Measurements from ENCODE around the gene NKAIN4. TPM values are rescaled to one million over a fixed set of nuclear protein-coding genes. Genes with fewer than 3 reads are reported as not detected.

Gene NKAIN4
- total RNA-seq, 1 experiment from 2014 or later: not detected

DNA sequence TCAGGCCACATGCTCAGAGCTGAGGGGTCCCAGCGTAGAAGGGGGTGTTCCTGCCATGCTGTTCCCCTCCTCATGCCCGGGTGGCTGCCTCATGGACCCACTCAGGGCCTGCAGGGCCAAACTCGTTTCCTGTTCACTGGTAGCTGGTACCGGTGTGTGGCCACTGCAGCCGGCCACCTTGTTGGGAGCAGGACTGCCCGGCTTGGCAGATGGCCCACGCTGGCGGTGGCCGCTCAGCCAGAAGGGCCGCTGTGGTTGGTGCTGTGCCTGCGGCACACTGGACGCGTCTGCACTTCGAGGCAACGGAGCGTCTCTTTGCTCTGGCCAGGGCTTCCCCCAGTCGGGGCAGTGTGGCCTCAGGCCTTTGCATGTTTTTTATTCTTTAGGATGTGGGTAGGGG lies 28.7 kb upstream of the NKAIN4 start:
- Histone ChIP-seq H3K27ac (ENCODE audit: low read depth, low read length, poor library complexity, severe bottlenecking) (no peak overlapping the region), H3K4me1 (ENCODE audit: insufficient read depth, low read length, poor library complexity, severe bottlenecking) (no peaks in the 10 kb centered on the region), H3K27me3 (replicated peaks; ENCODE audit: insufficient read depth, low read depth, low read length, poor library complexity) (no peaks in the 10 kb centered on the region), H3K4me3 (ENCODE audit: low read depth, low read length, poor library complexity, severe bottlenecking) (no peak overlapping the region), H3K9me3 (ENCODE audit: low read depth, low read length, poor library complexity, severe bottlenecking) (no peaks in the 10 kb centered on the region), H3K36me3 (ENCODE audit: insufficient read depth, low read length, poor library complexity, severe bottlenecking) (peaks cover 27% of the 10 kb centered on the region)
- TF ChIP-seq EZH2 (IDR thresholded peaks at IDR 0.05; ENCODE audit: borderline replicate concordance, low read depth, low read length, poor library complexity, severe bottlenecking): no peak
- no peak for TF ChIP-seq CTCF (conservative IDR thresholded peaks at IDR 0.05; ENCODE audit: low read depth, low read length)
- no peak for DNase-seq (ENCODE audit: low spot score)
- ChIA-PET CTCF (no interaction called here), POLR2A (ENCODE audit: low non-redundant PET) (no interaction called here)
- intact Hi-C loops (cut with micrococcal nuclease; ENCODE audit: unreplicated experiment): no loop called here
- no TSS peak for BruUV-seq (replicated peaks)

DNA sequence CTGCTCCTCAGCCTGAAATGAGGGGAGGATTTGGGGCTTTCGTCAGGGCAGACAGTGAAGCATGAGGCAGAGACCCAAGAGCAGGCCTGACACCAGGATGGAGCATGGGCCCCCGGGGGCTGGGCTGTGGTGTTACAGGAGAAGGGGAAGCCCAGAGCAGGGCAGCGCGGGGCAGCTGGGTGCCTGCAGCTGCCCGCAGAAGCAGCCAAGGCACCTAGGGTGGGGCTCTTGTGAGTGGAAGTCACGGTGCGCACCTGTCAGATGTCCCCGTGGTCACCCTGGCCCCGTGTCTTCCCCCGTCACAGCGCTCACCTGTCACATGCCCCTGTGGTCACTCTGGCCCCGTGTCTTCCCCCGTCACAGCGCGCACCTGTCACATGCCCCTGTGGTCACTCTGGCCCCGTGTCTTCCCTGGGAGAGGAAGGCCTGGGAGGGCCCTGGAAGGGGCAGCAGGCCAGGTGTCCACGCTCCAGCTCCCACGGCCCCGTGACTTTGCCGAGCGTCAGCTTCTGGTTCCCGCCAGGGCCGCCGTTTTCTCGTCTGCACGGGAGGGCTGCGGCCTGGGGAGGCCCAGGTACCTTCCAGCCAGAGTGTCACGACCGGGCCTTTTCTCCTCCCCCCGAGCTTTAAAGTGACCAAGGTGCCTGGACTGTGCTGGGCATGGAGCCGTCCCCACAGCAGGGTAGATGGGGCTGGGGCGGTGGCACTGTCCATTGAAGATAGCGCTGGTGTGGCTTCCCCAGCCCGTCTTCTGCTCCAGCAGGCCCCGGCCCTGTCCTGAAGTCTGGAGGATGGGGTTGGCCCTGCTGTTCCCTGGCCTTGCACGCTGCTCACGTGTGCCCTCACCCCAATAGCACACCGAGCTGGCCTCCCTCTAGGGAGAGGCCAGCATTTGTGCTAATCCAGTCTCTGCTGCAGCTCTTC lies 27.7 kb upstream of the NKAIN4 start:
- intact Hi-C loops (cut with micrococcal nuclease; ENCODE audit: unreplicated experiment): no loop called here
- Histone ChIP-seq H3K27ac (ENCODE audit: low read depth, low read length, poor library complexity, severe bottlenecking) (no peak overlapping the region), H3K36me3 (ENCODE audit: insufficient read depth, low read length, poor library complexity, severe bottlenecking) (peaks cover 37% of the 10 kb centered on the region), H3K4me1 (ENCODE audit: insufficient read depth, low read length, poor library complexity, severe bottlenecking) (no peaks in the 10 kb centered on the region), H3K27me3 (replicated peaks; ENCODE audit: insufficient read depth, low read depth, low read length, poor library complexity) (no peaks in the 10 kb centered on the region), H3K4me3 (ENCODE audit: low read depth, low read length, poor library complexity, severe bottlenecking) (no peak overlapping the region), H3K9me3 (ENCODE audit: low read depth, low read length, poor library complexity, severe bottlenecking) (no peaks in the 10 kb centered on the region)
- DNase-seq (ENCODE audit: low spot score): no peak
- BruUV-seq (replicated peaks): no TSS peak
- ChIA-PET POLR2A (ENCODE audit: low non-redundant PET) (no interaction called here), CTCF (no interaction called here)
- TF ChIP-seq EZH2 (IDR thresholded peaks at IDR 0.05; ENCODE audit: borderline replicate concordance, low read depth, low read length, poor library complexity, severe bottlenecking): no peak
- TF ChIP-seq CTCF (conservative IDR thresholded peaks at IDR 0.05; ENCODE audit: low read depth, low read length): no peak

DNA sequence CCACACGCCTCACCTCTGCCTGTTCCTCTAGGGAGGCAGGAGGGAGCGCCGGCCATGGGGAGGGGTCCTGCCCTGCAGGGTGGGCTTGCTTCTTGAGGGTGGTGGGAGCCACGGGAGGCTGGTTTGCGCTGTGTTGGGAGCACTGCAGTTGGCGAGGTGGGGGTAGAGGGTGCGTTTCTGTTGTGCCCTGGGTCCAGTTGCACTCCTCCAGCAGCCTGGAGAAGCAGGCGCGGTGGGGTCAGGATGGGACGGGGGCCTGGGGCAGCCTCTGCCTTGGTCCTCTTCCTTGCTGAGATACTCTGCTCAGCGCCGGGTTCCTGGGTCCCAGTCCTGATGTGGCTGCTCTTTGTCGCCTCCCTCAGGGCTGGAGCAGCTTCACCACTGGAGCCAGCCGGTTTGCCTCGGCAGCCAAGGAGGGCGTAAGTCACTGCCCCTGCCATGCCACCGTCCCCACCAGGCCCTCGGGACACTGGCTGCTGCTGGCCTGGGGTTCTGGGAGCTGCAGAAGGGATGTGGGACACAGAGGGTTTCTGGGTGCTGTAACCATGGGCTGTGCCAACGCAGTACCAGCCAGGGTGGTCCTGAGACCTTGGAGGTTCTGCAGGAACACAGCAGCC lies 26.8 kb upstream of the NKAIN4 start:
- POLR2A ChIA-PET (ENCODE audit: low non-redundant PET): interaction anchor here (0.6 kb wide), 1 partner anchor 117 kb away, joined by 4 read pairs; no protein-coding TSS in a partner anchor
- no peaks in the 10 kb centered on the region for H3K9me3 ChIP-seq (ENCODE audit: low read depth, low read length, poor library complexity, severe bottlenecking)
- peaks cover 45% of the 10 kb centered on the region for H3K36me3 ChIP-seq (ENCODE audit: insufficient read depth, low read length, poor library complexity, severe bottlenecking)
- CTCF ChIA-PET: no interaction called here
- intact Hi-C loops (cut with micrococcal nuclease; ENCODE audit: unreplicated experiment): no loop called here
- peak; percentile 44 for TF ChIP-seq CTCF (conservative IDR thresholded peaks at IDR 0.05; ENCODE audit: low read depth, low read length)
- no peak for TF ChIP-seq EZH2 (IDR thresholded peaks at IDR 0.05; ENCODE audit: borderline replicate concordance, low read depth, low read length, poor library complexity, severe bottlenecking)
- H3K4me1 ChIP-seq (ENCODE audit: insufficient read depth, low read length, poor library complexity, severe bottlenecking): no peaks in the 10 kb centered on the region
- DNase-seq (ENCODE audit: low spot score): no peak
- no peaks in the 10 kb centered on the region for H3K27me3 ChIP-seq (replicated peaks; ENCODE audit: insufficient read depth, low read depth, low read length, poor library complexity)
- no TSS peak for BruUV-seq (replicated peaks)
- no peak overlapping the region for H3K4me3 ChIP-seq (ENCODE audit: low read depth, low read length, poor library complexity, severe bottlenecking)
- H3K27ac ChIP-seq (ENCODE audit: low read depth, low read length, poor library complexity, severe bottlenecking): no peak overlapping the region

Data from A673 (cell line).